Type B pancreatic cell (in vitro differentiated cells): Measurements from ENCODE around the gene RPS14. TPM values are rescaled to one million over a fixed set of nuclear protein-coding genes. Genes with fewer than 3 reads are reported as not detected.

Experiments
- DNase-seq: peaks from one replicate; pipeline ENCODE4 v3.0.0; 2021; ENCODE audit warnings: mixed read lengths; ENCODE audit not compliant: unreplicated experiment; ENCODE audit errors: extremely low spot score
- H3K27ac Mint-ChIP-seq: 2 replicates; pipeline ENCODE4 v1.8.0; 2021; ENCODE audit warnings: mild to moderate bottlenecking, mixed read lengths
- H3K27me3 Mint-ChIP-seq: 2 replicates; pipeline ENCODE4 v1.8.0; 2021; ENCODE audit warnings: mixed read lengths
- H3K36me3 Mint-ChIP-seq: 2 replicates; pipeline ENCODE4 v1.8.0; 2021; ENCODE audit warnings: mixed read lengths
- H3K4me1 Mint-ChIP-seq: one replicate; pipeline ENCODE4 v1.8.0; 2021; ENCODE audit warnings: mixed read lengths; ENCODE audit not compliant: unreplicated experiment
- H3K4me3 Mint-ChIP-seq: 2 replicates; pipeline ENCODE4 v1.8.0; 2021; ENCODE audit warnings: mild to moderate bottlenecking, mixed read lengths
- H3K9me3 Mint-ChIP-seq: 2 replicates; pipeline ENCODE4 v1.8.0; 2021; ENCODE audit warnings: mixed read lengths
- total RNA-seq: library from RNA; stranded (reverse); gene quantifications from 2 replicates; pipeline ENCODE4 v1.2.1, GENCODE V29; 2021; ENCODE audit warnings: low replicate concordance
- TF ChIP-seq, protein P1 (sequence below): fragments of 200-600 bp; sonication (generic); conservative IDR thresholded peaks from 2 replicates; pipeline ENCODE4 v1.5.0; 2021; ENCODE audit warnings: antibody characterized with exemption, mild to moderate bottlenecking

RPS14 gene
- total RNA-seq, 1 donor from 2014 or later, result 2,469 TPM

DNA sequence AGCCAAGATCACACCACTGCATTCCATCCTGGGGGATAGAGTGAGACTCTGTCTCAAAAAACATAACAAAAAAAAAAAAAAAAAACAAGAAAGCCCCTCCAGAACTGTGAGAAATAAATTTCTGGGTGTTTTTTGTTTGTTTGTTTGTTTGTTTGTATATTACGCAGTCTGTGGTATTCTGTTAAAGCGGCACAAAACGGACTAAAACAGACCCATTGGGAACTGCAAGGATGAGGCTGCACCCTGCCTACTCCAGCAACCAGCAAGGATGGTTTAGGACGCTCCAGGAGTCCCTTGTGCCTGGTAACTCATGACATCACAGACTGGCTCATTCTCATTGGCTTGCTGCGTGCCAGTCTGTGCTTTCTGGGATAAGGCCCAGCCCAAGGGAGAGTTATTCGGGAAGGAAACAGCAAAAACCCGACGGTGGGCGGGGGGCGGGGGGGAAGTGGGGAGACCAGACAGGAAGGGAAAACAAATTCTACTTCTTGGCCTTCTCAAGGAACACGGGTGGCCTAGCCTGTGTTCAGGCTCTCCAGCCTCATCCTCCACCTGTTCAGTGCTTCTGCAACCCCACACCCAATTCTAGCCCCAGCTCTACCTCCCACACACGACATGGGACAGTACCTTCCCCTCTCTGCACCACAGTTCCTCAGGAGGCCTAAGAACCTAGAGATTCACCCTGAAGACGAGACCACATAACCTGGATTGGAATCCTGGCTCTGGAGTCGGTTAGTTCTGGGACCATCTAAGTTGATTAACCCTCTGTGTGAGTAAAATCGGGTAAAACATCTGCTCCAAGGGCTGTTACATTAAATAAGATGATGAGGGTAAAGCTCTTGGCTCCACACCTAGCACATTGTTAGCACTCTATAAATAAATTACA is 39.7 kb downstream of the RPS14 start:
- H3K27ac Mint-ChIP-seq, result peak overlapping the region; percentile 58
- no peaks in the 10 kb centered on the region for H3K27me3 Mint-ChIP-seq
- no peak for DNase-seq
- peak overlapping the region; percentile 54 for H3K4me3 Mint-ChIP-seq
- H3K9me3 Mint-ChIP-seq, result no peaks in the 10 kb centered on the region
- TF ChIP-seq, protein P1, sequence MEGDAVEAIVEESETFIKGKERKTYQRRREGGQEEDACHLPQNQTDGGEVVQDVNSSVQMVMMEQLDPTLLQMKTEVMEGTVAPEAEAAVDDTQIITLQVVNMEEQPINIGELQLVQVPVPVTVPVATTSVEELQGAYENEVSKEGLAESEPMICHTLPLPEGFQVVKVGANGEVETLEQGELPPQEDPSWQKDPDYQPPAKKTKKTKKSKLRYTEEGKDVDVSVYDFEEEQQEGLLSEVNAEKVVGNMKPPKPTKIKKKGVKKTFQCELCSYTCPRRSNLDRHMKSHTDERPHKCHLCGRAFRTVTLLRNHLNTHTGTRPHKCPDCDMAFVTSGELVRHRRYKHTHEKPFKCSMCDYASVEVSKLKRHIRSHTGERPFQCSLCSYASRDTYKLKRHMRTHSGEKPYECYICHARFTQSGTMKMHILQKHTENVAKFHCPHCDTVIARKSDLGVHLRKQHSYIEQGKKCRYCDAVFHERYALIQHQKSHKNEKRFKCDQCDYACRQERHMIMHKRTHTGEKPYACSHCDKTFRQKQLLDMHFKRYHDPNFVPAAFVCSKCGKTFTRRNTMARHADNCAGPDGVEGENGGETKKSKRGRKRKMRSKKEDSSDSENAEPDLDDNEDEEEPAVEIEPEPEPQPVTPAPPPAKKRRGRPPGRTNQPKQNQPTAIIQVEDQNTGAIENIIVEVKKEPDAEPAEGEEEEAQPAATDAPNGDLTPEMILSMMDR, result no peak
- no peaks in the 10 kb centered on the region for H3K36me3 Mint-ChIP-seq
- H3K4me1 Mint-ChIP-seq, result peaks cover 14% of the 10 kb centered on the region

GRCh38 chr5:150408231-150408943 is 41.2 kb downstream of the RPS14 start:
- H3K27ac Mint-ChIP-seq, result no peak overlapping the region
- DNase-seq, result no peak
- H3K36me3 Mint-ChIP-seq, result no peaks in the 10 kb centered on the region
- H3K9me3 Mint-ChIP-seq, result no peaks in the 10 kb centered on the region
- TF ChIP-seq, protein P1, result no peak
- H3K4me3 Mint-ChIP-seq, result no peak overlapping the region
- peaks cover 14% of the 10 kb centered on the region for H3K4me1 Mint-ChIP-seq
- H3K27me3 Mint-ChIP-seq, result no peaks in the 10 kb centered on the region

- TF ChIP-seq, protein P1, result no peak
- Mint-ChIP-seq H3K27ac (no peak overlapping the region), H3K36me3 (peaks cover 5% of the 10 kb centered on the region), H3K9me3 (no peaks in the 10 kb centered on the region), H3K27me3 (no peaks in the 10 kb centered on the region), H3K4me3 (no peak overlapping the region), H3K4me1 (peaks cover 9% of the 10 kb centered on the region)
- no peak for DNase-seq
These were observed 42.3 kb downstream of the RPS14 start for GRCh38 chr5:150407096-150407720.

DNA sequence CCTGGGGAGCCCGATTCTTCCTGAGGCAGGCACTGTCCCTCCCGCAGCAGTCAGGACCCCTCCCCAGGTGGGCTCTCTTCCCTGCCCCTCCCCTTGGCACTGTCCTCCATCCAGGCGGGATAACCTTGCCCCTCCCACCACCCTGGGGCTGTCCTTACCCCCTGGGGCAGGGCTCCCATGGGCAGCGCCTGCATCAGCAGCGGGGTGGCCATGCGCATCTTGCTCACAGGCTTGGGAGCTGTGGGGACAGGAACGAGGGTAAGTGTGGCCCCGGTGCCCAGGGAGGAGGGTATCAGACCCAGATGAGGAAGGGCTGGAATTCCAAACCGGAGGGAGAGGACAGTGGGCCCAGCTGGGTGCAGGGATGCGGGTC is 42.8 kb downstream of the RPS14 start:
- Mint-ChIP-seq H3K9me3 (no peaks in the 10 kb centered on the region), H3K36me3 (peaks cover 5% of the 10 kb centered on the region), H3K4me1 (peaks cover 9% of the 10 kb centered on the region), H3K4me3 (no peak overlapping the region), H3K27ac (no peak overlapping the region), H3K27me3 (no peaks in the 10 kb centered on the region)
- no peak for DNase-seq
- TF ChIP-seq, protein P1, result no peak

DNA sequence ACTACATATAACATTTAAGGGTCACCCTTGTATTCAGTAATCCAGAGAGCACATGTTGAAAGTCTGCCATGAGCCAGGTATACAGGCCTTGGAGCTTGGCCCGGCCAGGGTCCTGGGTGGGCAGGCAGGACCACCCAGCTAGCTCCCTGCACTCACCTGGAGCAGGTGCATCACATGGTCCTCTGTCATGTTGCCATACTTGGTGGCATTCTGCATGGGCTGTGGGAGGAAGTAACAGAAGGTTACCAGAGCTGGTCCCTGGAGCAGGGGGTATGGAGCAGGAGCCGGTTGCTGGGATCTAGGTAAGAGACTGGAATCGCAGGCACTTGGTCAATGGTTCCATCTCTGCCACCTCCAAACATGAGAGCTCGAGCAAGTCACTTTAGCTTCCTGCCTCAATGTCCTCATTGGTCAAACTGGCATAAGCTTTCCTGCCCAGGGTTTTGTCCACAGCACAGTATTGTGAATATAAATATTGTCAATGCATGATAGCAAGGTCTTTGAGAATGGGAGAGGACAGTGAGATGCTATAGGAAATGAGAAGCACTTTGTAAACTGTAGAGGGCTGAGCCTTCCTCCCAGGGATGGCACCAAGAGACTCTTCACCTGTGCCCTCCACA is 43.3 kb downstream of the RPS14 start:
- no peaks in the 10 kb centered on the region for H3K9me3 Mint-ChIP-seq
- H3K27ac Mint-ChIP-seq, result no peak overlapping the region
- no peaks in the 10 kb centered on the region for H3K27me3 Mint-ChIP-seq
- H3K4me1 Mint-ChIP-seq, result peaks cover 9% of the 10 kb centered on the region
- peaks cover 9% of the 10 kb centered on the region for H3K36me3 Mint-ChIP-seq
- TF ChIP-seq, protein P1, result no peak
- no peak for DNase-seq
- no peak overlapping the region for H3K4me3 Mint-ChIP-seq
